GM23338 (cell line): ENCODE measurements around the gene TEX101. TPM values are rescaled to one million over a fixed set of nuclear protein-coding genes. Genes with fewer than 3 reads are reported as not detected.

Experiments
- ATAC-seq: fragments of 200-7000 bp; cut with Tn5 transposase; 3 replicates; pipeline ENCODE4 v1.9.1; 2020
- DNase-seq: peaks from one replicate; pipeline ENCODE4 v3.0.0-alpha.2; 2015; ENCODE audit warnings: low spot score
- H2AFZ ChIP-seq: fragments of 200-600 bp; sonication (generic); 2 replicates; pipeline ENCODE4 v1.8.0; 2016; ENCODE audit warnings: antibody characterized with exemption, mild to moderate bottlenecking, moderate library complexity
- H3F3A ChIP-seq: fragments of 200-600 bp; sonication (generic); replicated peaks from 2 replicates; pipeline ENCODE4 v1.8.0; 2017; ENCODE audit warnings: antibody characterized with exemption, mixed run types, low read depth
- H3K27ac ChIP-seq: fragments of 200-600 bp; sonication (generic); 2 replicates; pipeline ENCODE4 v1.6.1; 2016; ENCODE audit warnings: low read depth
- H3K27me3 ChIP-seq: fragments of 200-600 bp; sonication (generic); 2 replicates; pipeline ENCODE4 v1.8.0; 2016; ENCODE audit warnings: mild to moderate bottlenecking, mixed run types, moderate library complexity; ENCODE audit not compliant: insufficient read depth
- H3K36me3 ChIP-seq: fragments of 200-600 bp; sonication (generic); 2 replicates; pipeline ENCODE4 v1.8.0; 2016; ENCODE audit warnings: mild to moderate bottlenecking; ENCODE audit not compliant: insufficient read depth
- H3K4me1 ChIP-seq: fragments of 200-600 bp; sonication (generic); 2 replicates; pipeline ENCODE4 v1.8.0; 2016; ENCODE audit warnings: mild to moderate bottlenecking, moderate library complexity; ENCODE audit not compliant: insufficient read depth
- H3K4me2 ChIP-seq: fragments of 200-600 bp; sonication (generic); 2 replicates; pipeline ENCODE4 v1.7.1; 2017; ENCODE audit warnings: mixed run types
- H3K4me3 ChIP-seq: fragments of 200-600 bp; sonication (generic); 2 replicates; pipeline ENCODE4 v1.6.1; 2016; ENCODE audit warnings: mixed run types
- H3K79me2 ChIP-seq: fragments of 200-600 bp; sonication (generic); replicated peaks from 2 replicates; pipeline ENCODE4 v1.8.0; 2017; ENCODE audit warnings: mild to moderate bottlenecking; ENCODE audit not compliant: insufficient read depth
- H3K9me2 ChIP-seq: fragments of 200-600 bp; sonication (generic); 2 replicates; pipeline ENCODE4 v1.8.0; 2017; ENCODE audit not compliant: insufficient read depth
- H4K20me1 ChIP-seq: fragments of 200-600 bp; sonication (generic); replicated peaks from 2 replicates; pipeline ENCODE4 v1.8.0; 2017; ENCODE audit warnings: mild to moderate bottlenecking; ENCODE audit not compliant: insufficient read depth
- H3K27ac Mint-ChIP-seq: 2 replicates; pipeline ENCODE4 v1.8.0; 2020; ENCODE audit warnings: inconsistent platforms, mild to moderate bottlenecking, moderate library complexity, mixed read lengths
- H3K27me3 Mint-ChIP-seq: 3 replicates; pipeline ENCODE4 v1.8.0; 2022; ENCODE audit warnings: low read depth, mild to moderate bottlenecking, moderate library complexity, mixed read lengths, inconsistent platforms; ENCODE audit not compliant: insufficient read depth, poor library complexity
- H3K36me3 Mint-ChIP-seq: 3 replicates; pipeline ENCODE4 v1.8.0; 2021; ENCODE audit warnings: low read depth, mild to moderate bottlenecking, inconsistent platforms, moderate library complexity, mixed read lengths
- H3K4me1 Mint-ChIP-seq: 3 replicates; pipeline ENCODE4 v1.8.0; 2020; ENCODE audit warnings: mild to moderate bottlenecking, inconsistent platforms, mixed read lengths
- H3K4me3 Mint-ChIP-seq: 3 replicates; pipeline ENCODE4 v1.8.0; 2021; ENCODE audit warnings: moderate library complexity, mild to moderate bottlenecking, inconsistent platforms, mixed read lengths
- H3K9me3 Mint-ChIP-seq: 3 replicates; pipeline ENCODE4 v1.8.0; 2020; ENCODE audit warnings: moderate library complexity, mild to moderate bottlenecking, inconsistent platforms, mixed read lengths
- CREB1 ChIP-seq: fragments of 250-450 bp; sonication (Bioruptor Pico); IDR thresholded peaks from 2 replicates; pipeline ENCODE4 v1.5.0; 2020; ENCODE audit warnings: low read depth, mild to moderate bottlenecking, moderate library complexity
- CTCF ChIP-seq, 2 experiments: fragments of 200-600 bp in 1 of 2; sonication (generic) in 1 of 2; conservative IDR thresholded peaks; 2 replicates each; pipeline versions ENCODE4 v1.5.1 to v1.6.1; 2016 to 2017; ENCODE audit warnings: antibody characterized with exemption in 2 of 2, low read depth in 2 of 2, mild to moderate bottlenecking in 2 of 2, moderate library complexity in 1 of 2
- ETS1 ChIP-seq: IDR thresholded peaks from 2 replicates; pipeline ENCODE4 v1.6.1; 2016; ENCODE audit warnings: antibody characterized with exemption
- EZH2 ChIP-seq: fragments of 200-600 bp; sonication (generic); IDR thresholded peaks from one replicate; pipeline ENCODE4 v1.8.0; 2017; ENCODE audit warnings: antibody characterized with exemption, mild to moderate bottlenecking, low read depth; ENCODE audit not compliant: unreplicated experiment
- EZH2phosphoT487 ChIP-seq: fragments of 200-600 bp; sonication (generic); IDR thresholded peaks from one replicate; pipeline ENCODE4 v1.8.1; 2018; ENCODE audit warnings: antibody characterized with exemption; ENCODE audit not compliant: unreplicated experiment
- JUNB ChIP-seq: IDR thresholded peaks from one replicate; pipeline ENCODE4 v1.6.1; 2016; ENCODE audit warnings: antibody characterized with exemption; ENCODE audit not compliant: unreplicated experiment
- NANOG ChIP-seq: IDR thresholded peaks from 2 replicates; pipeline ENCODE4 v1.6.1; 2016; ENCODE audit warnings: antibody characterized with exemption, borderline replicate concordance
- POLR2AphosphoS5 ChIP-seq: IDR thresholded peaks from 2 replicates; pipeline ENCODE4 v1.6.1; 2016; ENCODE audit warnings: antibody characterized with exemption, low read depth
- REST ChIP-seq: IDR thresholded peaks from one replicate; pipeline ENCODE4 v1.6.1; 2018; ENCODE audit warnings: antibody characterized with exemption; ENCODE audit not compliant: unreplicated experiment
- STAT1 ChIP-seq: IDR thresholded peaks from one replicate; pipeline ENCODE4 v1.6.1; 2016; ENCODE audit warnings: antibody characterized with exemption; ENCODE audit not compliant: unreplicated experiment
- ZNF114 ChIP-seq: fragments of 250-450 bp; sonication (Bioruptor Pico); IDR thresholded peaks from 2 replicates; pipeline ENCODE4 v1.5.0; 2020; ENCODE audit warnings: mild to moderate bottlenecking, moderate library complexity
- ZNF331 ChIP-seq: fragments of 250-450 bp; sonication (Bioruptor Pico); IDR thresholded peaks from 2 replicates; pipeline ENCODE4 v1.5.0; 2020; ENCODE audit warnings: low read depth, mild to moderate bottlenecking, moderate library complexity
- ZNF462 ChIP-seq: fragments of 250-450 bp; sonication (Bioruptor Pico); IDR thresholded peaks from 2 replicates; pipeline ENCODE4 v1.5.0; 2020; ENCODE audit warnings: mild to moderate bottlenecking, moderate library complexity
- polyA plus RNA-seq: library from polyadenylated mRNA; unstranded; fragments of >200 nt; fragmentation: Nextera tagmentation; extraction: Ambion mirVana; gene quantifications from 2 replicates; pipeline ENCODE4 v1.2.1, GENCODE V29; 2016
- total RNA-seq: library from RNA; depleted of rRNA; stranded (reverse); fragments of >200 nt; shearing (Covaris generic); gene quantifications from 2 replicates; pipeline ENCODE4 v1.2.3, GENCODE V29; 2014

Gene TEX101
- total and polyA plus RNA-seq, 2 experiments from 2014 or later = not detected

DNA sequence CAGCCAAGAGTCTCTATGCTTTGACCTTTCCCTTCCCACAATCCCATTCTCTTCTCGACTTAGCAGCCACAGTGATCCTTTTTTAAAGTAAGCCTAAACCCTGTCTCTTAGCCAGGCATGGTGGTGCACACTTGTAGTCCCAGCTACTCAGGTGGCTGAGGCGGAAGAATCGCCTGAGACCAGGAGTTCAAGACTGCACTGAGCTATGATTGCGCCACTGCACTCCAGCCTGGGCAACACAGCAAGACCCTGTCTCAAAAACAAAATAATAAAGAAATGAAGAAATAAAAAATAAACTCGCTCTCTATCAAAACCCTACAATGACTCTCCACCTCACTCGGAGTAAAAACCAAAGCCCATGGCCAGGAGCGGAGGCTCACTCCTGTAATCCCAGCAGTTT, 14.7 kb downstream of the TEX101 start:
- Histone ChIP-seq H2AFZ (no peak overlapping the region), H3K9me2 (no peaks in the 10 kb centered on the region), H3K27ac (no peak overlapping the region), H3K4me2 (no peak overlapping the region), H4K20me1 (no peaks in the 10 kb centered on the region), H3F3A (no peaks in the 10 kb centered on the region), H3K27me3 (no peaks in the 10 kb centered on the region), H3K79me2 (no peaks in the 10 kb centered on the region), H3K36me3 (no peaks in the 10 kb centered on the region), H3K4me3 (no peak overlapping the region), H3K4me1 (no peaks in the 10 kb centered on the region)
- no peak overlapping the region for H3K4me3 Mint-ChIP-seq
- DNase-seq = no peak
- ATAC-seq = no peak
- TF ChIP-seq CREB1 (CRISPR knock-in tag) (no peak), STAT1 (no peak), CTCF (conservative IDR thresholded peaks at IDR 0.05; ENCODE audit: low read depth in 2 of 2) (no peak), NANOG (no peak), ZNF462 (CRISPR knock-in tag) (no peak), JUNB (no peak), POLR2AphosphoS5 (no peak), EZH2phosphoT487 (no peak), ETS1 (no peak), ZNF331 (CRISPR knock-in tag) (no peak), EZH2 (no peak), REST (no peak), ZNF114 (CRISPR knock-in tag) (no peak)
- H3K4me1 Mint-ChIP-seq = peaks cover 5% of the 10 kb centered on the region; the same call in 1 of the 3 replicates
- H3K36me3 Mint-ChIP-seq = no peaks in the 10 kb centered on the region
- no peak overlapping the region for H3K27ac Mint-ChIP-seq
- no peaks in the 10 kb centered on the region; the same call in 2 of the 3 replicates for H3K9me3 Mint-ChIP-seq
- H3K27me3 Mint-ChIP-seq = peaks cover 4% of the 10 kb centered on the region
